Neural progenitor cell (in vitro differentiated cells): ENCODE results near the gene GPR15LG.

Source experiments
- CTCF ChIP-seq: fragments of 200-600 bp; sonication (generic); IDR thresholded peaks from 2 replicates; pipeline ENCODE4 v1.5.1; 2017; ENCODE audit warnings: antibody characterized with exemption, mild to moderate bottlenecking
- EZH2 ChIP-seq: fragments of 200-600 bp; sonication (generic); IDR thresholded peaks from 2 replicates; pipeline ENCODE4 v1.6.1; 2017; ENCODE audit warnings: antibody characterized with exemption, mild to moderate bottlenecking, moderate library complexity

GRCh38 chr10:84188815-84189214 is 15.2 kb downstream of the GPR15LG start:
- TF ChIP-seq CTCF, result no peak
- TF ChIP-seq EZH2, result no peak
